Upper lobe of left lung (tissue), 4 donors: ENCODE results near the gene POC1B.

Source experiments
- EP300 ChIP-seq, 4 donors: sonication (generic); formaldehyde crosslinking; IDR thresholded peaks; one replicate each; pipeline ENCODE4 v1.5.1; 2017; ENCODE audit warnings: antibody characterized with exemption in 4 of 4, control low read depth in 2 of 4
- POLR2A ChIP-seq, 4 donors: fragments of 450-650 bp; IDR thresholded peaks; one replicate each; pipeline ENCODE4 v1.5.1; 2016 to 2017; ENCODE audit warnings: antibody characterized with exemption in 4 of 4, mild to moderate bottlenecking in 2 of 4
- TF ChIP-seq, protein P1 (sequence below), 6 experiments: fragments of 450-650 bp in 4 of 6; fragments of 200-600 bp in 2 of 6; sonication (generic) in 2 of 6; IDR thresholded peaks; one replicate each; pipeline ENCODE4 v1.5.1; 2016 to 2019; ENCODE audit warnings: antibody characterized with exemption in 6 of 6

DNA sequence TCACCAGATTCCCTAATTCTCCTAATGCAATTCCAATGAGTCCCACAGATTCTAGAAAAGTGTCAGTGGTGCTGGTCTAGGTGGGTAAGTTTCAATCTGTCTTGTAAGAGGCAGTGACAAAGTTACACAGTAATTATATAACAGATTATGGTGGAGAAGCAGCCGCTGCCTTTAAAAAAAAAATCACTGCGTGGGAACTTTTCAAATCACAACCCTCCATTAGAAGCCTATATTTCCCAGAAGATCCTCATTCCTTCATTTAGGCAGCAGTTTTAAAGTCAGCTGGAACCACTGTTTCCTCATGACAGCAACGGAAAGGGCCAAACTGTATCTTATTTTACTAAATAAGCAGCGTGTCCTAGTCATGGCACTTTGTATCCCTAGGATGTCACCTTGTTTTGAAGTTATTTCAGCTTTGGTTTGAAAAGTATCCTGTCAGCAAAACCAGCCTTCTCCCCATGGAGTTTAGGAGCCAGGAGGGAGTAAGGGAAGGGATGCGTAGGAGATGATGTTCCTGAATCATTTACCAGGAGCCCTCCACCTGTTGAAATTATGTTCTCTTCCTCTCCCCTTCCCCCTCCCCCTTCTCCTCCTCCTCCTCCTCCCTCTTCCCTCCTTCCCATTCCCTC lies 145.9 kb downstream of the POC1B start:
- TF ChIP-seq, protein P1, sequence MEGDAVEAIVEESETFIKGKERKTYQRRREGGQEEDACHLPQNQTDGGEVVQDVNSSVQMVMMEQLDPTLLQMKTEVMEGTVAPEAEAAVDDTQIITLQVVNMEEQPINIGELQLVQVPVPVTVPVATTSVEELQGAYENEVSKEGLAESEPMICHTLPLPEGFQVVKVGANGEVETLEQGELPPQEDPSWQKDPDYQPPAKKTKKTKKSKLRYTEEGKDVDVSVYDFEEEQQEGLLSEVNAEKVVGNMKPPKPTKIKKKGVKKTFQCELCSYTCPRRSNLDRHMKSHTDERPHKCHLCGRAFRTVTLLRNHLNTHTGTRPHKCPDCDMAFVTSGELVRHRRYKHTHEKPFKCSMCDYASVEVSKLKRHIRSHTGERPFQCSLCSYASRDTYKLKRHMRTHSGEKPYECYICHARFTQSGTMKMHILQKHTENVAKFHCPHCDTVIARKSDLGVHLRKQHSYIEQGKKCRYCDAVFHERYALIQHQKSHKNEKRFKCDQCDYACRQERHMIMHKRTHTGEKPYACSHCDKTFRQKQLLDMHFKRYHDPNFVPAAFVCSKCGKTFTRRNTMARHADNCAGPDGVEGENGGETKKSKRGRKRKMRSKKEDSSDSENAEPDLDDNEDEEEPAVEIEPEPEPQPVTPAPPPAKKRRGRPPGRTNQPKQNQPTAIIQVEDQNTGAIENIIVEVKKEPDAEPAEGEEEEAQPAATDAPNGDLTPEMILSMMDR (IDR thresholded peaks at IDR 0.05): no peak
- TF ChIP-seq POLR2A (IDR thresholded peaks at IDR 0.05) (no peak), EP300 (IDR thresholded peaks at IDR 0.05) (no peak)
